Transverse colon (tissue), 4 donors: Measurements from ENCODE around the gene NAGS.

ENCODE experiments used
- POLR2A ChIP-seq: fragments of 450-650 bp; IDR thresholded peaks from one replicate; pipeline ENCODE4 v1.6.1; 2016; ENCODE audit warnings: antibody characterized with exemption, mild to moderate bottlenecking, moderate library complexity
- POLR2AphosphoS5 ChIP-seq, 3 donors: sonication (generic); formaldehyde crosslinking; IDR thresholded peaks; one replicate each; pipeline ENCODE4 v1.6.1; 2016; ENCODE audit warnings: antibody characterized with exemption in 3 of 3
- TF ChIP-seq, protein P1 (sequence below), 5 experiments: fragments of 200-600 bp in 3 of 5; fragments of 450-650 bp in 2 of 5; sonication (generic) in 3 of 5; IDR thresholded peaks; 1 replicate in 2 of 5; 2 replicates in 3 of 5; pipeline ENCODE4 v1.5.1; 2016 to 2017; ENCODE audit warnings: antibody characterized with exemption in 5 of 5, inconsistent platforms in 3 of 5, mild to moderate bottlenecking in 2 of 5, moderate library complexity in 1 of 5

DNA sequence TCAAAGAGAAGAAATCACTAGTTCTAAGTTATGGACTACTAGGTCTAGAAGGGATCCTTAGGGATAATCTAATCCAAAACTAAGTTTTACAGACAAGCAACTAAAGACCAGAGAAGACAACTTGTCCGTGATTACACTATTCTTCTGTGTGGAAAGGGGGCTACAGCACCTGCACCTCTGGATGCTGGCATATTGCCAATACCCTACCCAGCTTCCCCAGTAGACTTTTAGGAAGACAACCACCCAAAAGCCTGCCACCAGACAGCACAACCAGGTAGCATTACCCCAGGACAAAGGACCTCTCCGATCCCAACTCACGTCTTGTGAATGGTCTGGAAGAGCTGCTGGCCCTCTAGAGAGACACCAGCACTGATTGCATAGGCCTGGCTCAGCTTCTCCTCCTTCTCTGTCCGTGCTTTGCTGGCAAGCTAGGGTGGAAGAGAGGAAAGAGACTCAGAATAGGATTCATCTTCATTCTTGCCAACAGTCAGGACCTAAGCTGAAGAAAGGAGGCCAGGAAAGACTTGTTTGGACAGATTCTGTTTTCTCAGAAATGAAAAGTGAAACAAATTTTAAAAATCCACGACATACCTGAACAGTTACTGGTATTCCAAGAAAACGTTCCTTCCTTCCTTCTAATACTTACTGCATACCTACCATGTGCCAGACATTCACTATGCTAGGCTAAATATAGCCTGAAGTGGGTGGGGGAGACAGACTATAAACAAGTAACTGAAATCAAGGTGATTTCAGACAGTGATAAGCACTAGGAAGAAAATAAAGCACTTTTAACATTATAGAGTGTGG is 35.6 kb downstream of the NAGS start:
- TF ChIP-seq, protein P1, sequence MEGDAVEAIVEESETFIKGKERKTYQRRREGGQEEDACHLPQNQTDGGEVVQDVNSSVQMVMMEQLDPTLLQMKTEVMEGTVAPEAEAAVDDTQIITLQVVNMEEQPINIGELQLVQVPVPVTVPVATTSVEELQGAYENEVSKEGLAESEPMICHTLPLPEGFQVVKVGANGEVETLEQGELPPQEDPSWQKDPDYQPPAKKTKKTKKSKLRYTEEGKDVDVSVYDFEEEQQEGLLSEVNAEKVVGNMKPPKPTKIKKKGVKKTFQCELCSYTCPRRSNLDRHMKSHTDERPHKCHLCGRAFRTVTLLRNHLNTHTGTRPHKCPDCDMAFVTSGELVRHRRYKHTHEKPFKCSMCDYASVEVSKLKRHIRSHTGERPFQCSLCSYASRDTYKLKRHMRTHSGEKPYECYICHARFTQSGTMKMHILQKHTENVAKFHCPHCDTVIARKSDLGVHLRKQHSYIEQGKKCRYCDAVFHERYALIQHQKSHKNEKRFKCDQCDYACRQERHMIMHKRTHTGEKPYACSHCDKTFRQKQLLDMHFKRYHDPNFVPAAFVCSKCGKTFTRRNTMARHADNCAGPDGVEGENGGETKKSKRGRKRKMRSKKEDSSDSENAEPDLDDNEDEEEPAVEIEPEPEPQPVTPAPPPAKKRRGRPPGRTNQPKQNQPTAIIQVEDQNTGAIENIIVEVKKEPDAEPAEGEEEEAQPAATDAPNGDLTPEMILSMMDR (IDR thresholded peaks at IDR 0.05), result no peak
- TF ChIP-seq POLR2AphosphoS5 (IDR thresholded peaks at IDR 0.05) (no peak), POLR2A (no peak)
